Gastrocnemius medialis (tissue), 4 donors: ENCODE measurements around the gene SMYD3.
"Not testable (repeated sequence)": the region's sequence is repeated elsewhere in the genome, so short reads cannot be mapped to it uniquely, and the experiment has no call there.

ENCODE experiments used
- CTCF ChIP-seq, 5 experiments: fragments of 450-650 bp in 3 of 5; fragments of 200-600 bp in 2 of 5; sonication (generic) in 2 of 5; IDR thresholded peaks in 4 of 5; conservative IDR thresholded peaks in 1 of 5; 1 replicate in 4 of 5; 2 replicates in 1 of 5; pipeline ENCODE4 v1.5.1; 2016 to 2019; ENCODE audit warnings: antibody characterized with exemption in 5 of 5, mild to moderate bottlenecking in 3 of 5, moderate library complexity in 3 of 5
- POLR2A ChIP-seq, 2 donors: fragments of 450-650 bp; IDR thresholded peaks; one replicate each; pipeline ENCODE4 v1.6.1; 2017; ENCODE audit warnings: antibody characterized with exemption in 2 of 2, mild to moderate bottlenecking in 2 of 2, moderate library complexity in 2 of 2

- TF ChIP-seq CTCF (IDR thresholded peaks at IDR 0.05 in 4 of 5, conservative IDR thresholded peaks at IDR 0.05 in 1 of 5); POLR2A (IDR thresholded peaks at IDR 0.05): not testable (repeated sequence)
Observed at GRCh38 chr1:245971076-245971710, 535.9 kb downstream of the SMYD3 start.
